CD4-positive, alpha-beta T cell treated with Interleukin-15 for 4 hours (primary cell): ENCODE results near the gene MYO16.

ENCODE experiments used
- DNase-seq: peaks from one replicate; pipeline ENCODE4 v3.0.0-alpha.2; 2020; ENCODE audit warnings: low spot score

The MYO16 gene

GRCh38 chr13:108663710-108664109 lies 34.3 kb downstream of the MYO16 start:
- no peak for DNase-seq

- DNase-seq, result no peak
Measured at GRCh38 chr13:108667205-108667604, 37.8 kb downstream of the MYO16 start.

- DNase-seq, result no peak
Measured at GRCh38 chr13:108669381-108669780, 40.0 kb downstream of the MYO16 start.

DNA sequence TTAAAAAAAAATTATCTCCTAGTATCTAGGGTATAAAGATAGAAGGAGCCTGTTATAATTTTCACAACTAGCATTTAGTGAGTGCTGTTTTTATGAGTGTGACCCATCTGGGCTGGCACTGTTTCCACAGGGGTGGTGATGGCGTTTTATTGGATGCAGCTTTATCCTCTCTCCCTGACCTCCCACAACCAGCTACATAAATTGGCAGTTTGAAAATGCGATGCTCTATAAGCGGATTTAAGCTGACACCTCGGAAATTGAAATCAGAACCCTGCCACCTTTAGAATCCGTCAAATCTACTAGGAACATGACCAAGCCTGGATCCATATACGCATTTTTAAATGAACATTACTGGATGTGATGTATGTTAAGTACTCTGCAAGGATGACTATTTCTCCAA lies 44.9 kb downstream of the MYO16 start:
- DNase-seq, result no peak

- DNase-seq, result no peak
Measured at GRCh38 chr13:108674771-108675170, 45.4 kb downstream of the MYO16 start.

GRCh38 chr13:108676620-108677019 lies 47.2 kb downstream of the MYO16 start:
- no peak for DNase-seq

DNA sequence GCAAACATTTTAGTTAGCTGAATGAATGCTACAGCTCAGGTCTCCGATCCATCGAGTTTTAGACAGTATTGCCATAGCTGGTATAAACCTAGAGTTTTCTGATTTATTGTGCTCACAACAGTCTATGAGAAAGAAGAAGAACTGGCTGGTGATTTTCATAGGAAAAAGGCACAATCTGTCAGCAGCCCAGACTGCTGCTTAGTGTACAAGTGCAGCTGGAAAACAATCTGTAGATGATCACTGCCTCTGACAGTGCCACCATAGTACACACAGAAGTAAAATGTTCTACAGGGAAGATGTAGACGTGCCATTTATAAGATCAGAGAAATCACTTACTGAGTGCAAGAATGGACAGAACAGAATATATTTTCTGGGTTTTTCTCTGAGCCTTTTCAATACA lies 48.4 kb downstream of the MYO16 start:
- no peak for DNase-seq

- no peak for DNase-seq
Measured at GRCh38 chr13:108680011-108680410, 50.6 kb downstream of the MYO16 start.

DNA sequence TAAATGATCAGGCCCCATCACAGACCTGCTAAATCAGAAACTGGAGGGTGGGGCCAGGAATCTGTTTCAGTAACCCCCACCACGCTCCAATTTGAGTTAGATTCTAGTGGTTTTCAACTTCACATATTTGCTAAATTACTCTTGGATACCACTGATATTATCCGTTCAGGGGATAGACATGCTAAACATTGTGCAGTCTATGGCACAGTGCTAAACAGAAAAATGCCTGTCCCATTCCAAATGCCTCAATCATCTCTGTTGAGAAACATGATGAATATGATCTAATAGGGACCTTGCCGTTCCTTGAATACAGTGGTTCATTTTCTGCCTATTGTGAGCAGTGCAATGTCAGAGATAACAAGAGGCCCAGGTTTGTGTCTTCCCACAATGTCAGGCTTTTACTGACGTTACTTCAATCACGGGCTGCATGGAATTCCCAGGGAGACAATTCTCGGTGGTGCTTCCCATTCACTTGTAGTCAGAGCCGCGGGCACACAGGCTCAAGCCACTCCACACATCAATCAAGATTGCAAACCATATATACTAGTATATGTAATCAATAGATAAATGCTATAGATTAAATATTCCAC lies 52.7 kb downstream of the MYO16 start:
- DNase-seq, result no peak

DNA sequence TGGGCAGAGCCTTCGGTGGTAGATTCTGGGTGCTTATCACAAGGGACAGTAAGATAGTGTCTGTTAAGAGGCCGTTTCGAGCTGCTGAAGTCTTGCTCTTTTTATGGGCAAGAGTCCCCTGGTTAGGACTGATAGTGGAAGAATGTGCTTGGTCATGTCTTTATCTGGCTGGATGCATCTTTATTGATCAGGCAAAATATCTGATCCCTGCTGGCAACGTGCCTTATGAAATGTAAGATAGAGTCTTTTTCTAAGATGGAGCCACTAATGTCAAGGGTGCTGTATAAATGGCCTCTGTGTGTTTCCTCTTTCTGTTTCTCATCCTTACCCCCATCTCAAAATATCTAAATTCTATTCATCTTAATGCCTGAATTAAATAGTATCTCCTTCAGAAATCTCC lies 53.3 kb downstream of the MYO16 start:
- no peak for DNase-seq

DNA sequence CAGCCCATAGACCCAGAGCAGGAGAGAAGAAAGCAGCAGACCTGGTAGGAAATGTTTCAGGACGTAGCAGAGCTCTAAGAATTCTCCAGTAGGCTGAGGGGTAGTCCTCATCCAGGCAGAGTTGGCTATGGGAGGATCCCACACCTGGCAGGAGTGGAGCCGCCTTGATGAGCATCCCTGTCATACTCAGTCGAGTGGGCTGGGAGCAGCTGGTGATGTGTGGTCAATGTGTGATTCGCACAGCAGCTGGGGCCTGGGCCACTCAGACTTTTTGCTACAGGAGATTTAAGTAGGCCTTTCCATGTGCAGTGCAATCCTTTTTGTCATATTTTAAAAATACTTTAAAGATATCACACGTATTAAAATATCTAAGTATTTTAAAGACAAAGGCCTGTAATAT lies 56.6 kb downstream of the MYO16 start:
- no peak for DNase-seq

GRCh38 chr13:108690726-108691125 lies 61.3 kb downstream of the MYO16 start:
- no peak for DNase-seq

DNA sequence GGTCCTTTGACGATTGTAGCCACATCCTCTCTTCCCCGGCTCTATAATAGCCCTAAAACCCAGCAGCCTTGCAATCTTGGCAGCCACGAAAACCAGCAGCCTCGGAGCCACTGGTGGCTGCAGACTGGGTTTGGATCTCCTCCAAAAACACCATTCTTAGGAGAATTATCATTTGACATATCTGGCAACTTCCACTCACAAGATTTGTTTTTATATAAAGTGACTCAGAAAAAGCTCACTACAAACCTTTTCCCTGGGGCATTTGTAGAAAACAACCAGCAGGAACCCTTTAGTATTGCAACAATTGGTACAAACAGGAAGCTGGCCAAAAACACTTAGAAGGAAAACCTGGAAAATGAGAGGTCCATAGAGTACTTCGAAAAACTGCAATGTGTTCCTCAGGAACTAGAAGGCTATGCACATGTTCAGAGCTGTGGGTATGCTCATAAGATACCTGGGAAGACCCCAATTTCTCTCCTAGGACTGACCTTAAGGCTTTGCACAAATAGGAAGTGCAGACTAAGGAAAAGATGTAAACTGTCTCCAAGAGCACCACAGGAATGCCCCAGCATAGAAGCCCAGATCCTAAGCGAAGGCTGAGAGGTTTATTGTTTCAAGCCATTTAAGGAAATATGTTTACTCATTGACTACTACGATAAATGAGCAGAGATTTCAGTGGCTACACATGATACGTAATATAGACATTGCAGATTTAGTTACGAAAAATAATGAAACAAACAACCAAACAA lies 71.2 kb downstream of the MYO16 start:
- no peak for DNase-seq

- DNase-seq, result no peak
Measured at GRCh38 chr13:108702171-108702570, 72.8 kb downstream of the MYO16 start.

DNA sequence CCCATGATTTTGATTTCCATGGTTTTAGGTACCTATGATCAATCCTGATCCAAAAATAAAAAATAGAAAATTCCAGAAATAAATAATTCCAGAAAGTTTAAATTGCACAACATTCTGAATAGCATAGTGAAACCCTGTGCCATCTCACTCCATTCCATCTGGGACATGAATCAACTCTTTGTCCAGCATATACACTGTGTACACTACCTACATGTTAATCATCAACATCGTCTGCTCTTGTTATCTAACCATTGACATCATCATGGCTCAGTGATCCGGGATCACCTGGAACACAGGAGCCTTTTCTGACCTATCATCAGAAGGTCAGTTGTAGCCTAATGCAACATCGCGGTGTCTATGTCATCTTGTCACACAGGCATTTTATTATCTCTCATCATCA lies 75.6 kb downstream of the MYO16 start:
- DNase-seq, result no peak

DNA sequence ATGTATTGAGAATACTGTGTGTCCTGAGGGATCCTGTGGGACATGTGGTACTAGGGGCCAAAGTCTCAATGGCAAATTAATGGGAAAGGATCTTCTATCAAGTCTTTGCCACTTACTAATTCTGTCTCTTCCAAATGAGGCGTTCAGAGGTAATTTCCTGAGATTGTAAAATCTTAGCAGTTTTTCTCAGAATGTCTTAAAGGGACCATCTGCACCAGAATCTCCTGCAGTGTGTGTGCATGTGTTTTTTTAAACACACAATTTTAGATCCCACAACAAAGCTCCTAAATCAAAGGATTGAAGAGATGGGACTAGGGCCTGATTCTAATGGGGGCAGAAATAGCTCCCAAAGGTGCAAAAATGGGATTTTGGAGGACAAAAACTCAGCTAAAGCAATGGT lies 78.2 kb downstream of the MYO16 start:
- DNase-seq, result no peak

DNA sequence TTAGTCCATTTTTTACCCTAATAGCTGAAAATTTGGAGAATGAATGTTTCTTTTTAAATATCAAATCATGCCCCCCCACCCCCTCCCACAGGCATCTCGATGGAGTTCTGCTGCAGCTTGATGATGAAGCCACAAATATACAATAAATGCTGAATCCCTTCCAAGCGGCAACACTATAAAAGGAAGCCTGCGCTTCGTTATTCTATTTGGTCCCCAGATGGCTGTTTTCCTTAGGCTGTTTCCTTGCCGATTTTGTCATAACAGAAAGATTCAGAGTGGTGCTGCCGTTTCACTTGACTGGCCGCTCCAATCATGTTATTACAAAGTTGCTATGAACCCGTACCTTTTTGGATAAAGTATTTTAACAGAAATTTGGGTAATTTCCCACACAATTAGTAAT lies 79.5 kb downstream of the MYO16 start:
- DNase-seq, result no peak

GRCh38 chr13:108711386-108711785 lies 82.0 kb downstream of the MYO16 start:
- DNase-seq, result no peak

DNA sequence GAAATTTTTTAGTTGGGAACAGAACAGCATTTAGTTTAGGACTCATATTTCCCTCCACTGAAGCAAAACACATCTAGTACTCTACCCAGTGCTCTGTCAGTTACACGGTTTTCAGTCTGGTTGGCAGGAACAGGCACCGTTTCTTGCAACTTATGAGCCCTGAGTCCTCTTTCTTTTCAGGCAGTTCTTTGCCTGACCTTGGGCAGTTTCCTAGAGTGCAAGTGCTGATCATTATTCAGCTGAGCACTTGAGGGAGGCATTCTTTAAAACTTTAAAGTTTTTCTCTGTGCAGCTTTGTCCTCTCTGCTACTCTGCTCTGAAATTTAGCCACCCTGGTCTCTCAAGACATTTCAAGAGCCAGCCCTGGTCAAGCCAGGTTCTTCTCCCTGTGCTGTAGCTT lies 96.1 kb downstream of the MYO16 start:
- DNase-seq, result no peak

- no peak for DNase-seq
Measured at GRCh38 chr13:108728370-108728769, 99.0 kb downstream of the MYO16 start.

DNA sequence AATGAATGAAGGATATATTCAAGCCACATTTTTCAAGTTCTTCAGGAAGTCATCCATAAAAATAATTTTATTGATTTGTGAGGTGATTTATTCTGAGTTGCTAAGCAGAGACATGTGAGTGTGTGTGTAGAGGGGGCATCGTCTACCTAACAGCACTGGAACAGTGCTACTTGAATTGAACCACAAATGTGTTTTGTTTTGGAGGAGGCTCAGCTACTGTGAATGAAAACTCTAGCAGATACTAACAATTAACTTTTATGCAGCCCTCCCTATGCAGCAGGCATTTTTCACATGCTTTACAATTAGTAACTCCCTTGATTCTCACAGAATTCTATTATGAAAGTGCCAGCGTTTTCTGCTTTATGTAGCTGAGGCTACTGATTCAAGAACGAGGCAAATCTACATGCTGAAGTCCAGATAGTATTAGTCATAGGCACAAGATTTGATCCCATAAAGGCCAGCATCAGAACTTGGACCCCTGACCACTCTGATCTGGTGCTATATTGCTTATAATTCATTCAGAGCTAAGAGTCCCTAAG lies 103.7 kb downstream of the MYO16 start:
- DNase-seq, result no peak

- DNase-seq, result no peak
Measured at GRCh38 chr13:108734676-108735075, 105.3 kb downstream of the MYO16 start.

GRCh38 chr13:108741930-108742329 lies 112.5 kb downstream of the MYO16 start:
- DNase-seq, result no peak
